Activated CD8-positive, alpha-beta memory T cell treated with anti-CD3 and anti-CD28 coated beads for 1 hour (primary cell): ENCODE results near the gene UTF1.
A peak's percentile ranks its signal among the peaks of the same experiment; 100 is the strongest.

Experiments used
- DNase-seq, 2 donors: peaks; one replicate each; pipeline ENCODE4 v3.0.0-alpha.2; 2020; ENCODE audit warnings: low read depth in 1 of 2; ENCODE audit errors: extremely low read depth in 1 of 2

Gene UTF1

DNA sequence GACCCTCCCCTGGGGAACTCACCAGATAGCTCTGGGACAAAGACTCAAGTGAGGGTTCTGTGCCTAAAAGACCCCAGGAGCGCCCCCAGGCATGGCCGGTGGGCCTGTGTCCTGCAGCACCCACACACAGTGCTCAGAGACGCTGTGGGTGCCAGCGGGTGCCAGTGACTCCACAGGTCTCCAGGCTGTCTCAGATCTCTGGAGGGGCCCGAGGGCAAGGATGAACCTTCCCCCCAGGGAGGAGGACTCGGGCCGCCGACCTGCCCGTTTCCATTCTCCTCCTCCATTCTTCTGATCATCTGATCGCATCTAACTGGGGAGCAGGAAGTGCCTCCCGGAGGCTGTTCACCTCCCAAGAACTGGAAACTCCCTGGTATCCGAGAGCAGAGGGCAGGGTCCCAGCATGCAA, 45.7 kb downstream of the UTF1 start:
- peak in 1 of 2 donors; percentile 42 for DNase-seq

DNA sequence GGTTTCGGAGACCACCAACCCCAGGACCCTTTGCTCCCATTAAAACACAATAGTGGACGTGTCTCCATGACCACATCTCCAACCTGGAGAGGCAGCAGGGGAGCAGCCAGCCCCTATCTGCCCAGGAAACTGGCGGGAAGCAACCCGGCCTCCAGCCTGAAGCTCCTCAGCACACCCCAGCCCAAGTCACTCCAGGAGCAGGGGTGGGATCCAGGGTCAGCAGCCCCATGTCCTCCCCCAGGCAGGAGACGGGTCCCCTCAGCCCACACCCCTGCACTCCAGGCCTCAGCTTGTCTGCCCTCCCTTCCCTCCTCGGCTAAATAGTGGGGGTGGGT, 46.0 kb downstream of the UTF1 start:
- DNase-seq = no peak

DNA sequence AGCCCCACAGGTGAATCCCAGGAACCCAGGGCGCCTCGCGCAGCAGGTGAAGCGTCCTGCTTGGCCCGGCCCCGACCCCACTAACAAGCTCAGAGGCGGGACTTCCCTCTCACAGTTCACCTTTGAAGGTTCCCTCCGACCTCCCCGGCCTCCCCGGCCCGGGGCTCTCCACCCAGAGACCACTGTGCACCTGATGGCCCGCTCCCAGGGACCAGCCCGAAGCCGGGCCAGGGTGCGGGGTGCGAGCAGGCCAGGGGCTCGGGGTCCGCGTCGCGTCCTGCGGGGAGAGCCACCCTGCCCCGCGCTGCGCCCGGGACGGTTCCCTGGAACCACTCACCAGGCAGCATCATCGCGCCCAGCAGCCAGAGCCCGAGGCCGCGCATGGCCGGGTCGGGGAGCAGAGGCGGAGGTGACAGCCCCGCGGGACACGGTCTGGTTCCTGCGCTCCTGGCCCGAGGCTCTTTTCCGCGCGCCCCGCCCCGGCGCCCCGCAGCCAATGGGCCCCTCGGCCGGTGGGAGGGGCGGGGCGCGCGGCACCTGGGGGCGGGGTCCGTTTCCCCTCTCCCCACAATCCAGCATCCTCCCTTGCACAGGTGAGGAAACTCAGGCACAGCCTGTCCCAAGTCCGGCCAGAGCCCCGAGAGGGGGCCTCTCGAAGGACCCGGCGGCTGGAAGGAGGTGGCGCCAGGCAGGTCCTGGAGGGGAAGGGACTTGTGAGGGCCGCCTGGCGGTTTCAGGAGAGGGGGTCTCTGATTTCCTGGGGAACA, 46.6 kb downstream of the UTF1 start, which contains the start of gene ADAM8:
Gene ADAM8 (minus strand): TSS at position 434 of the 767 bp plus-strand sequence. CDS start 51 bp downstream, at position 383.
- DNase-seq = peak in 1 of 2 donors; percentile 60

DNA sequence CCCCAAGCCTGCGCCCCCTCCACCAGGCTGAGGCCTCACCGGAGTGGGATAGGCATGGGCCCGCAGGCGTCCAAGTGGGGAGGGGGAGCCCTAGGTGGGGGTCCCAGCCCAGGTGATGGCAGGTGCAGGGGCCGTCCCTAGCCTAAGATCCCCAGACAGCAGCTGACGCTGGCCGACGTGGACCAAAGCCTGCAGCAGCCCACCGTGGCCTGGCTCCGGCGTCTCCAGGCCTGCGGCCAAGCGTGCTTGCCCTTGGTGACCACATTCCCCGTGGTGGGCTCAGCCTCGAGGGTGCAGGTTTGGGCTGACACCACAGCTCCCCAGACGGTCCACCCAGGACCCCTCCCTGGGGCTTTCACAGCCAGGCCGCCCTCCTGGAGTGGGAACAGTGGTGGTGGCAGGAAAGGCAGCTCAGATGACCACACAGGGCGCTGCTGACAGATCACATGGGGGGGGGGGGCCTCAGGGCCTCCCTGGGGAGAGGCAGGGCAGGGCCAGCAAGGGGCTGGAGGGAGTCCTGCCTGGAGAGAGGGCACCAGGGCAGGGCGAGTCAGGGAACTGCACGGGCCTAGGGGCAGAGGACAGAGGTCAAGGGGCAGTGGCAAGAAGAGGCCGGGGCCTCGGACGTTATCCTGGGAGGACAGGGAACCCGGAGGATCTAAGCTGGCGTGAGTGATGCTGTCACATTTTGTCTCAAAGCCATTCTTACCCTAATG, 47.4 kb downstream of the UTF1 start:
- DNase-seq = no peak

DNA sequence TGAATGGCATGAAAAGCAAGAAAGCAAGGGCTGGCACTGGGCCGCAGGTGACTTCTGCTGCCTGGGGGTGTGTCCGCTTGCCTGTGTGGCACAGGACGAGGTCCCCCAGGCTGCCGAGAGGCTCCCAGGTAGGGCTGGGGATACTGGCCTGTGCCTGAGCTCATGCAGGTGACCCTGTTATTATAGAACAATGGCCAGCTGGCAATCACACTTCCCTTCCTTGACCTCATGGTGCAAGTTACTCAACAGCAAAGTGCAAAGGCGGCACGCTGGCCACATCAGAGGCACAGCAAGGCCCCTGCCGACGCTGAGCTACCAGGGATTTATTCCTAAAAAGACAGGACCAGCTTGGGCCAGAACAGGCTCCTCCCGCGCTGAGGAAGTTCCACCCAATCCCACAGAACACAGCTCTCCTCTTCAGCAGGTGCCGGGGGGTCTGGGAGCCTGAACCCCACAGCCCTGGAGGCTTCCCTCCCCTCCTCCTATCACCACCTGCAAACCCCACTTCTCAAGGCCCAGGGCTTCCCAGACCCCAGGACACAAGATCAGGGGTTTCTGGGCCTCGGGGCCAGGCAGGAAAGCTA, 48.1 kb downstream of the UTF1 start:
- no peak for DNase-seq

DNA sequence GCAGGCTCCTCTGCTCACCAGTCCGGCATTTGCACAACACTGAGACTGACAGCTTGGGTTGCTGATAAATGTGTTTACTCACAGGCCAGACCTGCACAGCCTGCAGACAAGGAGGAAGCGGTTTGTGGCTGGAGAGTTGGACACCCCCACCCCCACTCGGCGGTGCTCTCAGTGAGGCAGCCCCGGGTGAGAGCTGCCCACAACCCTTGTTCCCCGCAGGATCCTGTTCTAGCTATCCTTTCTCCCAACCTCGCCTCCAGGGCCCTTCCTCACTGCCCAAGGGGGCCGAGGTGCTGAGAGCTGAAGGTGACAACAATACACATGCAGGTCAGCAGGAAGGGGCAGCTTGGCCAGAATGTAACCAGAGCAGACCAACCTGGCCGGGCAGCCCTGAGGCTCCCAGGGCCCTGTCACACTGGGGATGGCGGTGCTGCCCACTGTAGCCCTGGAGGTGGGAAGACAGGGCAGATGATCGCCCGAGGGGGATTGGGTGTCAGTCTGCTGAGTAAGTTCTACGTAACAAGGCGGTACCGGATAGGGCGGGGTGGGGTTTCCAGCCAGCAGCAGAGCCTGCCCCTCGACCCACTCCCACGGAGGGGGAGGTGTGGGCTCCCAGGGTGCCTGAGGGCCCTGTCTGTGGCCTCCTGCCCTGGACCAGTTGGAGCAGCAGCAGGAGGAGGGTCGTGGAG, 48.7 kb downstream of the UTF1 start:
- peak in 1 of 2 donors; percentile 48 for DNase-seq

DNA sequence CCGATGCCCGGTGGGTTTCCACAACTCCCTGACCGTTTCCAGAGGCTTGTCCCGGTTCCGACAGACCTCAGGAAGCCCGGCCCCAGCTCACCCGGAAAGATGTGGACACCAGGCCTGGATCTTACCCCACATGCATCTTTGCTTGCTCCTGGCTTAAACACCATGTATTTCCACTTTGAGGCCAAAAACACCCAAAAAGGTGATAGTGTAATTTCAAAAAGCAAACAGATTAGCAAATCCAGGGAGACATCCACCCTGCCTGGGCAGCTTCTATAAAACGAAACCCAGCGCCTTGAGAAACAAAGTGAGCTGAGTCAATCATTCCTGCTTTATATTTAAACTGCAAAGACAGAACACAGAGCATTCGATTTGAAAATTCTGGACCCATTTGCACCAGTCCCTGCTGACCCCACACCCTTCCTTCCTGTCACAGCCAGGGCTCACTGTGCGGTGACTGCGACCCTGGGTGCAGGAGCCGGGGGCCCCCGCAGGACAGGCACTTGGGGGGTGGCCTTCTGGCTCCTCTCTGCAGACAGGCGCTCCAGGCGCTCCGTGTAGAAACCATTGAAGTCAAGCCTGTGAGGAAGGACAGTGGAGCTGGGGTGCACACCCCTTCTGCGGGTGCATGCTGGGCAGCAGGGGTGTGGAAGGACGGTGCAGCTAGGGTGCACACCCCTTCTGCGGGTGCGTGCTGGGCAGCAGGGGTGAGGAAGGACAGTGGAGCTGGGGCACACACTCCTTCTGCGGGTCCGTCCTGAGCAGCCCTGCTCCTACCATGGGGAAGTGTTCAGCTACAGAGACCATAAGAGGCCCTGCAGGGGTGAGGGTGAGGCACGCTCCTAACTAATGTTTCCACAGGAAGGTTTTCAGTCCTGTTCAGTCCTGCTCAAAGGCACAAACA, 49.6 kb downstream of the UTF1 start:
- DNase-seq = no peak

DNA sequence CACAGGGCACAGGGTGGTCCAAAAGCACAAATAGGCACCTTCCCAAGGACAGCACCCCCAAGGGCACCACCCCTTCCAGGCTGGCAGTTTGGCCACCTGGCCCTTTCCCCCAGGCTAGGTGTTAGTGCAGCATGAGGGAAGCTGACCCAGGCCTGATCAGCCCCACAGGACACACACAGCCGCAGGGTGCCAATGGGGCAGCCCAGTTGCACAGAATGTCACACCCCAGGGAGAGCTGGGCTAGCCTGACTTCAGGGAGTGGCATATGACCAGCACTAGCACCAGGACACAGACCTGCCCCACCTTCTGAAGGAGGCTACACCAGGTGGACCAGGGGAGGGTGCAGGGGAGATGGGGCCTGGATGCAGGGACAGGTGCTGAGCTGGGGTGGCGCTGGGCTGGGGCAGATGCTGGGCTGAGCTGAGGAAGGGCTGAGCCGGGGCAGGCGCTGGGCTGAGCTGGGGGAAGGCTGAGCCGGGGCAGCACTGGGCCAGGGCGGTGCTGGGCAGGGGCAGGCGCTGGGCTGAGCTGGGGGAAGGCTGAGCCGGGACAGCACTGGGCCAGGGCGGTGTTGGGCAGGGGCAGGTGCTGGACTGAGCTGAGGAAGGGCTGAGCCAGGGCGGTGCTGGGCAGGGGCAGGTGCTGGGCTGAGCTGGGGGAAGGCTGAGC, 50.5 kb downstream of the UTF1 start:
- no peak for DNase-seq

DNA sequence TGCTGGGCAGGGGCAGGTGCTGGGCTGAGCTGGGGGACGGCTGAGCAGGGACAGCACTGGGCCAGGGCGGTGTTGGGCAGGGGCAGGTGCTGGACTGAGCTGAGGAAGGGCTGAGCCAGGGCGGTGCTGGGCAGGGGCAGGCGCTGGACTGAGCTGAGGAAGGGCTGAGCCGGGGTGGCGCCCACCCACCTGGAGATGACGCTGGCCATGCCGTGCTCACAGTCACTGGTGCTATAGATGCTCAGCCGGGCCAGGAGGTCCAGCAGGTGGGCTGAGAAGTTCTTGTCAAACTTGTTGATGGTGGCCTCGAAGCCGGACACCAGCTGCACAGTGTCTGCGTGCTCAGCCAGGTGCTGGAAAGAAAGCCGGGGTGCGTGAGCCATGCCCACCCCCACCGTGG, 51.1 kb downstream of the UTF1 start:
- DNase-seq = no peak
